H9 (cell line): ENCODE measurements around the gene CORO7. TPM values are rescaled to one million over a fixed set of nuclear protein-coding genes. Genes with fewer than 3 reads are reported as not detected.

Source experiments
- DNase-seq: peaks from one replicate; pipeline ENCODE4 v3.0.0-alpha.2; 2017
- H2AFZ ChIP-seq: one replicate; pipeline ENCODE4 v1.6.1; 2013; ENCODE audit warnings: mild to moderate bottlenecking, low read length, control low read depth, moderate library complexity
- H2AK5ac ChIP-seq: 2 replicates; pipeline ENCODE4 v1.6.1; 2013; ENCODE audit warnings: low read length, control low read depth, mixed read lengths; ENCODE audit not compliant: insufficient read length
- H2BK120ac ChIP-seq: one replicate; pipeline ENCODE4 v1.6.1; 2013; ENCODE audit warnings: low read depth, mild to moderate bottlenecking, low read length, control low read depth, inconsistent platforms; ENCODE audit not compliant: poor library complexity, severe bottlenecking
- H2BK12ac ChIP-seq: 2 replicates; pipeline ENCODE4 v1.6.1; 2013; ENCODE audit warnings: low read length, control low read depth, mixed read lengths, low read depth; ENCODE audit not compliant: insufficient read length
- H2BK15ac ChIP-seq: 2 replicates; pipeline ENCODE4 v1.6.1; 2013; ENCODE audit warnings: low read depth, low read length, control low read depth
- H2BK20ac ChIP-seq: one replicate; pipeline ENCODE4 v1.6.1; 2013; ENCODE audit warnings: low read depth, mild to moderate bottlenecking, low read length, control low read depth, inconsistent platforms; ENCODE audit not compliant: poor library complexity, severe bottlenecking
- H2BK5ac ChIP-seq: 2 replicates; pipeline ENCODE4 v1.6.1; 2013; ENCODE audit warnings: low read length, control low read depth, mixed read lengths; ENCODE audit not compliant: insufficient read length
- H3K14ac ChIP-seq: 2 replicates; pipeline ENCODE4 v1.6.1; 2013; ENCODE audit warnings: low read length, control low read depth; ENCODE audit not compliant: insufficient read depth
- H3K18ac ChIP-seq: 2 replicates; pipeline ENCODE4 v1.6.1; 2013; ENCODE audit warnings: low read depth, mild to moderate bottlenecking, mixed read lengths, low read length, control low read depth; ENCODE audit not compliant: insufficient read length
- H3K23ac ChIP-seq: 2 replicates; pipeline ENCODE4 v1.6.1; 2013; ENCODE audit warnings: low read length, control low read depth, mixed read lengths, low read depth; ENCODE audit not compliant: insufficient read length
- H3K23me2 ChIP-seq: 2 replicates; pipeline ENCODE4 v1.6.1; 2013; ENCODE audit warnings: low read depth, mild to moderate bottlenecking, mixed read lengths, low read length, control low read depth; ENCODE audit not compliant: insufficient read length, poor library complexity, severe bottlenecking
- H3K27ac ChIP-seq: 2 replicates; pipeline ENCODE4 v1.5.1; 2013; ENCODE audit warnings: low read length, control low read depth, mixed read lengths, low read depth; ENCODE audit not compliant: insufficient read length
- H3K27me3 ChIP-seq: 2 replicates; pipeline ENCODE4 v1.6.1; 2013; ENCODE audit warnings: low read length, control low read depth, inconsistent platforms; ENCODE audit not compliant: insufficient read depth
- H3K4ac ChIP-seq: 2 replicates; pipeline ENCODE4 v1.6.1; 2013; ENCODE audit warnings: low read depth, mild to moderate bottlenecking, control low read depth, inconsistent platforms, low read length, moderate library complexity
- H3K4me1 ChIP-seq: 2 replicates; pipeline ENCODE4 v1.6.1; 2013; ENCODE audit warnings: low read length, control low read depth, inconsistent platforms; ENCODE audit not compliant: insufficient read depth
- H3K4me2 ChIP-seq: 2 replicates; pipeline ENCODE4 v1.6.1; 2013; ENCODE audit warnings: low read length, control low read depth, mixed read lengths; ENCODE audit not compliant: insufficient read length, insufficient read depth
- H3K56ac ChIP-seq: 2 replicates; pipeline ENCODE4 v1.6.1; 2013; ENCODE audit warnings: low read depth, mild to moderate bottlenecking, mixed read lengths, low read length, control low read depth; ENCODE audit not compliant: insufficient read length
- H3K79me1 ChIP-seq: 2 replicates; pipeline ENCODE4 v1.6.1; 2013; ENCODE audit warnings: low read depth, mild to moderate bottlenecking, moderate library complexity, low read length, control low read depth, inconsistent platforms; ENCODE audit not compliant: insufficient read depth, poor library complexity, severe bottlenecking
- H3K79me2 ChIP-seq: 2 replicates; pipeline ENCODE4 v1.6.1; 2013; ENCODE audit warnings: low read length, control low read depth, inconsistent platforms; ENCODE audit not compliant: insufficient read depth
- H3K9ac ChIP-seq: 2 replicates; pipeline ENCODE4 v1.6.1; 2013; ENCODE audit warnings: low read length, control low read depth, mixed read lengths; ENCODE audit not compliant: insufficient read length; ENCODE audit errors: extremely low read depth
- H3K9me3 ChIP-seq: one replicate; pipeline ENCODE4 v1.6.1; 2013; ENCODE audit warnings: low read depth, low read length, inconsistent platforms; ENCODE audit not compliant: control insufficient read depth
- H3T11ph ChIP-seq: one replicate; pipeline ENCODE4 v1.6.1; 2013; ENCODE audit warnings: mild to moderate bottlenecking, low read length, control low read depth, inconsistent platforms
- H4K20me1 ChIP-seq: one replicate; pipeline ENCODE4 v1.6.1; 2013; ENCODE audit not compliant: control insufficient read depth, insufficient read length, insufficient read depth
- H4K5ac ChIP-seq: 2 replicates; pipeline ENCODE4 v1.6.1; 2013; ENCODE audit warnings: low read depth, mild to moderate bottlenecking, mixed read lengths, low read length, control low read depth; ENCODE audit not compliant: insufficient read length
- H4K8ac ChIP-seq: replicated peaks from 2 replicates; pipeline ENCODE4 v1.6.1; 2013; ENCODE audit warnings: low read length, control low read depth, mixed read lengths, low read depth; ENCODE audit not compliant: insufficient read length
- H4K91ac ChIP-seq: 2 replicates; pipeline ENCODE4 v1.6.1; 2013; ENCODE audit warnings: low read depth, mild to moderate bottlenecking, moderate library complexity, mixed read lengths, low read length, control low read depth; ENCODE audit not compliant: insufficient read length
- H3K27ac Mint-ChIP-seq, 3 experiments: 2 replicates in 2 of 3; 3 replicates in 1 of 3; pipeline ENCODE4 v1.8.0; 2020 to 2021; ENCODE audit warnings: mixed read lengths in 3 of 3, mild to moderate bottlenecking in 1 of 3, moderate library complexity in 1 of 3
- H3K27me3 Mint-ChIP-seq: 2 replicates; pipeline ENCODE4 v1.8.0; 2021; ENCODE audit warnings: low read depth, mild to moderate bottlenecking, moderate library complexity, mixed read lengths
- H3K36me3 Mint-ChIP-seq, 3 experiments: 2 replicates in 2 of 3; 3 replicates in 1 of 3; pipeline ENCODE4 v1.8.0; 2020 to 2021; ENCODE audit warnings: low read depth in 3 of 3, mixed read lengths in 3 of 3; ENCODE audit not compliant: insufficient read depth in 1 of 3
- H3K4me1 Mint-ChIP-seq, 2 experiments: 2 replicates each; pipeline ENCODE4 v1.8.0; 2020; ENCODE audit warnings: mixed read lengths in 2 of 2
- H3K4me3 Mint-ChIP-seq, 2 experiments: 2 replicates in 1 of 2; 3 replicates in 1 of 2; pipeline ENCODE4 v1.8.0; 2020 to 2021; ENCODE audit warnings: mild to moderate bottlenecking in 2 of 2, mixed read lengths in 2 of 2, moderate library complexity in 1 of 2
- H3K9me3 Mint-ChIP-seq, 2 experiments: 2 replicates in 1 of 2; 3 replicates in 1 of 2; pipeline ENCODE4 v1.8.0; 2020; ENCODE audit warnings: mild to moderate bottlenecking in 2 of 2, mixed read lengths in 2 of 2, moderate library complexity in 1 of 2
- WGBS: extraction: QIAGEN DNeasy Blood & Tissue Kit; methylation state at CpG from one replicate; pipeline ENCODE4 v1.1.7; 2013; ENCODE audit warnings: missing lambda C conversion rate, low lambda C conversion rate, mixed read lengths; ENCODE audit not compliant: insufficient read length; ENCODE audit errors: extremely low coverage; 5-methylcytosine and 5-hydroxymethylcytosine counted together
- total RNA-seq: library from RNA; stranded (reverse); gene quantifications from 2 replicates; pipeline ENCODE4 v1.2.1, GENCODE V29; 2021
- TF ChIP-seq, protein P1 (sequence below): fragments of 200-600 bp; sonication (generic); conservative IDR thresholded peaks from 3 replicates; pipeline ENCODE4 v1.8.0; 2021; ENCODE audit warnings: antibody characterized with exemption, mild to moderate bottlenecking

CORO7 gene
- total RNA-seq, 1 experiment from 2014 or later: 38.4 TPM

DNA sequence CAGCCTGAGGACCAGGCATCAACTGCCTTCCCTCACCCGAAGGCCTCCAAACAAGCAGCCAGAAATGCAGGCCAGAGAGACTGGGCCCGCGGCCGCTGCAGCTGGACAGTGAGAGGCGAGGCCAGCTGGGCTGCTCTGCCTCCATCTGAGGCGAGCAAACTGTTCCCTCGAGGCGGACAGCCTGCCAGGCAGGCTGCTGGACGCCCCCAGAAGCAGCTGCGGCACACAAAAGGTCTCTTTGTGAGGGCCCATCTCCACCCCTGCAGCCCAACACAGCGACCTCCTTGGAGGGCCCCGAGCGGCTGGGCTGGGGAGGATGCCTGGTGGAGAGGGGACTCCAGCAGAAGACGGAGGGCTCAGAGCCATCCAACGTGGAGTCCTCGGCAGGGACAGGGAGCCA is 4.7 kb downstream of the CORO7 start:
- Histone ChIP-seq H3K56ac (no peak overlapping the region), H2BK5ac (no peak overlapping the region), H2BK12ac (no peak overlapping the region), H3K4me2 (no peak overlapping the region), H3K9ac (no peak overlapping the region), H4K5ac (no peak overlapping the region), H3K9me3 (no peaks in the 10 kb centered on the region), H2AFZ (no peak overlapping the region), H3K79me2 (no peaks in the 10 kb centered on the region), H4K8ac (no peak overlapping the region), H4K20me1 (no peaks in the 10 kb centered on the region), H4K91ac (no peak overlapping the region), H3K27me3 (no peaks in the 10 kb centered on the region), H2BK120ac (no peak overlapping the region), H2BK15ac (no peak overlapping the region), H3K23me2 (no peaks in the 10 kb centered on the region), H3K79me1 (no peaks in the 10 kb centered on the region), H2BK20ac (no peak overlapping the region), H2AK5ac (no peak overlapping the region), H3K4ac (no peak overlapping the region), H3K23ac (no peak overlapping the region), H3K27ac (no peak overlapping the region), H3K14ac (no peak overlapping the region), H3T11ph (no peak overlapping the region), H3K4me1 (no peaks in the 10 kb centered on the region; the same call in 1 of the 2 replicates), H3K18ac (no peak overlapping the region)
- TF ChIP-seq, protein P1, sequence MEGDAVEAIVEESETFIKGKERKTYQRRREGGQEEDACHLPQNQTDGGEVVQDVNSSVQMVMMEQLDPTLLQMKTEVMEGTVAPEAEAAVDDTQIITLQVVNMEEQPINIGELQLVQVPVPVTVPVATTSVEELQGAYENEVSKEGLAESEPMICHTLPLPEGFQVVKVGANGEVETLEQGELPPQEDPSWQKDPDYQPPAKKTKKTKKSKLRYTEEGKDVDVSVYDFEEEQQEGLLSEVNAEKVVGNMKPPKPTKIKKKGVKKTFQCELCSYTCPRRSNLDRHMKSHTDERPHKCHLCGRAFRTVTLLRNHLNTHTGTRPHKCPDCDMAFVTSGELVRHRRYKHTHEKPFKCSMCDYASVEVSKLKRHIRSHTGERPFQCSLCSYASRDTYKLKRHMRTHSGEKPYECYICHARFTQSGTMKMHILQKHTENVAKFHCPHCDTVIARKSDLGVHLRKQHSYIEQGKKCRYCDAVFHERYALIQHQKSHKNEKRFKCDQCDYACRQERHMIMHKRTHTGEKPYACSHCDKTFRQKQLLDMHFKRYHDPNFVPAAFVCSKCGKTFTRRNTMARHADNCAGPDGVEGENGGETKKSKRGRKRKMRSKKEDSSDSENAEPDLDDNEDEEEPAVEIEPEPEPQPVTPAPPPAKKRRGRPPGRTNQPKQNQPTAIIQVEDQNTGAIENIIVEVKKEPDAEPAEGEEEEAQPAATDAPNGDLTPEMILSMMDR: no peak
- Mint-ChIP-seq H3K4me3 (0 out of 5 replicates have a peak overlapping the region, but pooled peaks of 1 of the 2 experiments have one; percentile 34), H3K27ac (no peak overlapping the region; a peak in 1 of 7 replicates), H3K4me1 (peaks cover 8% of the 10 kb centered on the region in 2 experiments), H3K36me3 (peaks cover 0 to 6% (median 4%) of the 10 kb centered on the region in 3 experiments; a peak in 3 of 7 replicates), H3K27me3 (no peaks in the 10 kb centered on the region; the same call in 1 of the 2 replicates), H3K9me3 (0 out of 5 replicates have a peak, but pooled peaks cover 0 to 1% of the 10 kb centered on the region in 2 experiments)
- no peak for DNase-seq
- no CpG with 5 or more reads among the region's 16 CpGs for WGBS
